GM18508 (cell line): ENCODE measurements around the gene DHX29.

ENCODE experiments used
- ATAC-seq: cut with Tn5 transposase; IDR thresholded peaks from one replicate; pipeline ENCODE4 v1.9.1; 2021; ENCODE audit warnings: moderate number of reproducible peaks; ENCODE audit not compliant: insufficient read depth, unreplicated experiment

Gene DHX29

DNA sequence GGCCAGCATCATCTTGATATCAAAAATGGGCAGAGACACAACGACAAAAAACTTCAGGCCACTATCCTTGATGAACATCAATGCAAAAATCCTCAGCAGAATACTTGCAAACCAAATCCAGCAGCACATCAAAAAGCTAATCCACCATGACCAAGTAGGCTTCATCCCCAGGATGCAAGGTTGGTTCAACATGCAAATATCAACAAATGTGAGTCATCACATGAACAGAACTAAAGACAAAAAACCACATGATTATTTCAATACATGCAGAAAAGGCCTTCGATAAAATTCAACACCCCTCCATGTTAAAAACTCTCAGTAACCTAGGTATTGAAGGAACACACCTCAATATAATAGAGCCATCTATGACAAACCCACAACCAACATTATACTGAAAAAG, 8.8 kb upstream of the DHX29 start:
- ATAC-seq, result no peak

DNA sequence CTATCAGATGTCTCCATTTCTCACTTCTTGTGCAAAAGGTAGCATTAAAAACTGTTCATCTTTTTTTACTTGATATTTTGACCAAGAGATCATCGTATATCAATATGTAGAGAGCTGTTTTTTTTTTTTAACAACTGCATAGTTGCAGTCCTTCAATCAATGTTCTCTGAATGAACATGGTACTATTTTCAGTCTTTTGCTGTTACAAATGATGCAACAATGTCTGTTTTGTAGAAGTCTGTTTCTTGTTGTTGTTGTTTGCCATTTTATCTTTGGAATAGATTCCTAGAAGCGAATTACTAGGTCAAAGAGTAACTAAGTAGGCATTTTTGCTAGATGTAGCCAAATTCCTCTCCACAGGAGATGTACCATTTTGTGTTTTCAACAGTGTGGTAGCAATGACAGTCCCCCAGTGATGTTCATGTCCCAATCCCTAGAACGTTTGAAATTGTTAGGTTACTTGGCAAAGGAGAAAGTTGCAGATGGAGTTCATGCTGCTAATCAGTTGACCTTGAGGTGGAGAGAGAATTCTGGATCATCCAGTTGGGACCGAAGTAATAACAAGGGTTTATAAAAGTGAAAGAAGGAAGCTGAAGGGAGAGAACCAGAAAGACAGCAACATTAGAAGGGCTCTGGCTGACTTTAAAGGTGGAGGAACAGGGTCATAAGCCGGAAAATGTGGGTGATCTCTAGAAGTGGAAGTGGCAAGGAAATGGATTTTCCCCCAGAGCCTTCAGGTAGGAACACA, 6.5 kb upstream of the DHX29 start:
- ATAC-seq, result no peak

GRCh38 chr5:55308254-55308836, 851 bp upstream of the DHX29 start:
- no peak for ATAC-seq

DNA sequence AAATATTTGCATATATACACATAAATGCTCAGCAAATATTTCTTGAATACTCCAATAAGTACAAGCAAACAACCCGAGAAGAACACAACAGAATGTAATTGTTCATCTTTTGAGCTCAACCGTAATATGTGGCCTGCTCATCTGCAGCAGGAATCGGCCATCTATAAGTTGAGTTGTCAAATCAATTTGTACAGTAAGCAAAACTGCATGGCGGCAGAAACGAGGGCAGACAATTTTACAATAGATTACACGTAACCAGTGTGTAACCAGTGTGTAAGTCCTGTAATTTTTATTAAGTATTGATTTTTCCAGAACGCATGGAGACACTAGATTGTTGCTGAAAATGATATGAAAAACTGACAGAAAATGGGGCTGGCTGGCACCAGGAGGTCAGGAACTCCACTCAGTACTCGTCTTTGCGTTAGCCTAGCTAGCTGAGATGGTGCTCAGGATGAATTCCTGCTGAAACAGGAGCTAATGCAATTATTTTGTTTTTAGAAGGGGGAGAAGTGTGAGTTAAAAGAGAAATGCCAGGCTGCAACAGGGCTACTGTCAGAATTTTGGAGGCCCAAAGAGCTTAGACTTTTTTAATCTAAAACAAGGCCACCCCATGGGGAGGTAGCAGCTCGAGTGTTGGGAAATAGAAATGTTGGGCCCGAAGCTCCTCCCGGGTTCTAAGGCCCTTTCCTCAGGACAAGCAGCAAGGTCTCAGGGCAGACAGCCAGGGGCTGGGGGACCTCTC, 682 bp downstream of the DHX29 start:
- ATAC-seq, result no peak

- ATAC-seq, result no peak
Measured at GRCh38 chr5:55305345-55305744, 2.1 kb downstream of the DHX29 start.

DNA sequence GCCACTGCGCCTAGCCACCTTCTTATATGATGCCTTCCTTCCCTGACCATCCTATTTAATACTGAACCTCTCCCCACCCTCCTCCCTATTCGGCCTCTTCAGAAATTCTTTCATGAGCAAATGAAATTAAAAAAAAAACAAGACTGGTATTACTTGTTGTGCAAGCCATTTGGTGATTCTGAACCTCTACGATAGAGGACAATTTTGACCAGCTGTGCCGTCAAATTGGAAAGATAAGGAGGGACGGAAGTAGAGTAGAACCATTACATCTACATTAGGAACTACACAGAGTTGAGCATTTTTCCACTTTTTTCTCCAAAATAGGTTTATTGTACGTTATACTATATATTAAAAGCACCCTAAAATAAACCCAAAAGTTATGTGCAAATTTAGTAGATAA, 2.9 kb downstream of the DHX29 start:
- no peak for ATAC-seq

GRCh38 chr5:55303238-55303690, 4.2 kb downstream of the DHX29 start:
- no peak for ATAC-seq

DNA sequence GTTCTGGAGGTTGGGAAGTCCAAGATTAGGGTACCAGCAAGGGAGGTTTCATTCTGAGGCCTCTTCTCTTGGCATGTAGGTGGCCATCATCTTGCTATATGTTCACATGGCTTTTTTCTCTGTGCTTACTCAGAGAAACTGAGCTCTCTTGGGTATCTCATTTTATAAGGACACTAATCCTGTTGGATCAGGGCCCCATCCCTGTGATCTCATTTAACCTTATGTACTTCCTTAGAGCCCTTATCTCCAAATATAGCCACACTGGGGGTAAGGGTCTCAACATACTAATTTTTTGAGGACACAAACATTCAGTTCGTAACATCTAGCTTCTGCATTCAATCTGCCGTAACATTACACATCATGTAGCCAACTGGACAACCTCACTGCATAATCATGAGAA, 6.6 kb downstream of the DHX29 start:
- ATAC-seq, result no peak

DNA sequence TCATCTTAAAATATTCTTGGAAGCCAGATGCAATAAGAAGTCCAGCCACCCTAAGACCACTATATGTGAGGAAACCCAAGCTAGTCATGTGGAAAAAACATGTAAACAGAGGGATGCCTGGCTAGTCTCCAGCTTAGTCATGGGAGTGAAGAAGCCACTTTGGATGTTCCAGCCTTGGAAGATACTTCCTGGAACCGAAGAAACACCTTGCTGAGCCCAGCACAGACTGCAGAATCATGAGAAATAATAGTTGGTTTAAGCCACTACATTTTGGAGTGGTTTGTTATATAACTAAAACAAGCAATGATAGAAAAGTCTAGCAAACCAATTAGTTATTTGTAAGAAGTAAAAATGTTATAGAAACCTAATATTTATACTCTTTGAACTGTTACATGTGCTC, 12.6 kb downstream of the DHX29 start:
- no peak for ATAC-seq

DNA sequence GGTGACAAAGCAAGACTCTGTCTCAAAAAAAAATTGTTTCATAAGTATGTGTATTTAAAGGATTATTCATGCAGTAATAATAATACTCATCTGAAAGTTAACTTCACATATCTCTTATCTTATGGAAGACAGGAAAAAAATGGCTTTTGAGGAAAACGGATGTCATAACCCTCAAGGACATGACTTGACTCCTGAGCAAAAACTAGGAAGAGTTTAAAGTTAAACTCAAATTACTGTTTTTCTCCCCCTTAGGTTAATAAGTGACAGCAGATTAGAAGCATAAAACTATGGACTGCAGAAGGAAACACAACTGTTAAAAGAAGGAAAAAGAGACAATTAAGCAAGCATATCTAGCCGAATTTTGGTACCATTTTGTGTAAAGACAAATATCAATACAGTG, 16.5 kb downstream of the DHX29 start:
- ATAC-seq, result no peak

GRCh38 chr5:55289808-55290207, 17.7 kb downstream of the DHX29 start:
- ATAC-seq, result no peak

GRCh38 chr5:55286411-55286933, 21.0 kb downstream of the DHX29 start:
- ATAC-seq, result no peak

GRCh38 chr5:55278778-55279177, 28.7 kb downstream of the DHX29 start:
- no peak for ATAC-seq

DNA sequence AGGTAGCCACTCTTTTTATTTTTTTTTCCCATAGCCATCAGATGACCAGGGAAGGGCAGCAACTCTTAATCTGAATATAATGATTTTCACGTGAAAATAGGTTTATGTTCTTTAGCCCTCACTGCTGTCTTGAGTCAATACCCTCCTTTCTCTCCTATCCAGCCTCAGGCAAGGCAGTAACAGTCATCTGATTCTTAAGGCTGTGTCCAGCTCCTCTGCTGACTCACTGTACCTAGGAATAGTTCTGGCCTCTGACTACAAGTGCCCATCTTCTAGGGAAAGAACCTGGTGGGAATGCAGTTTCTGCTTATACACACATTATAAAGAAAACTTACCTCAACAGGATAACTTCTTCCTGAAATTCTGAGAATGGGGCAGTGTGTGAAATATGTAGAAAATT, 30.7 kb downstream of the DHX29 start:
- no peak for ATAC-seq

DNA sequence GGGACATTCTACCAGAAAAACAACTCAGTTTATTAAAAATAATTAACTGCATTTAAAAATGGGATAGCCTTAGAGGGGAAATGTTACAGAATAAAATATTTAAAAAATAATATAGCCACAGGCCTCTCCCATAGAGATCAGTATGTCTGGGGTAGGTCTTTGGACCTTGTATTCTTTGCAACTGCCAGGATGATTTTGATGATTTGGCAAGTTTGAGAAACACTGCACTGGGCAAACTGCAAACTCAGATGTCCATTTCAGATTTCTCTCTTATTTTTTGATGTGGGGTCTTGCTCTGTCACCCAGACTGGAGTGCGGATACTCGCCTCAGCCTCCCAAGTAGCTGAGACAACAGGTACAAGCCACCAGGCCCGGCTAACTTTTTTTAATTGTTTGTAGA, 49.2 kb downstream of the DHX29 start:
- no peak for ATAC-seq

GRCh38 chr5:55254802-55255201, 52.7 kb downstream of the DHX29 start:
- ATAC-seq, result no peak

GRCh38 chr5:55250064-55250463, 57.4 kb downstream of the DHX29 start:
- no peak for ATAC-seq

DNA sequence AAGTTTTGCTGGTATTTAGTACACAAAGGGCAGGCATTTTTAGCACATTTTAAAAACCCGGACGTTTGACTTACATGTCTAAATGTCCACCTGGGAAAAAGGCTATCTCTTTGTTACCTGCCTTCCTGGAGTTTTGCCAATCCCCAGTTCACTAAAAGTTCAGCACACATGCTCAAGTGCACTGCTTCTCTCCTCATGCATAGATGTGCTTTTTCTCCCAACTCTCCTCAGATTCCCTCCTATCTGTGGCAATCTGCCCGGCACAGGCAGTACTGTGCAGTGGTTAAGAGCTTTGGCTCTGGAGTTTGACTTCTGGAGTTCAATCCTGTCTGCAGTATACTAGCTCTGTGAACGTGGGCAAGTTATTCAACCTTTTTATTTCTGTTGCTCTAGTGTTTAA, 65.7 kb downstream of the DHX29 start:
- ATAC-seq, result no peak

DNA sequence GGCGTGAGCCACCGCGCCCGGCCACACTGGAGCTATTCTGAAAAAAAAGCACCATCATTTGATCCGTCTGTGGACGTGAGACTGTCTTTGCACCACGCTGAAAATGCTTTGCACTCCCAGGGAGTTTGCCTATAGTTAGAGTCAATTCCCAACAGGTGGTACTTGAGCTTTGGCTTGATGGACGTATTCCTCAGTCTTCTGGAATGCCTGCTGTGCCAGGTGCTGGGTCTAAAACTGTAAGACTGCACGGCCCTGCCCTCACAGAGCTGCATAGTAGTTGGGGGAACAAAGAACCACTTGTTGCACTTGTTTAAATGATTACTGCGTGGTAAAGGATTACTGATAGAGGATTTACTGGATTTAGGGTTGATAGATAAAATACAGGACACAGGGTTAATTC, 70.7 kb downstream of the DHX29 start:
- ATAC-seq, result no peak

DNA sequence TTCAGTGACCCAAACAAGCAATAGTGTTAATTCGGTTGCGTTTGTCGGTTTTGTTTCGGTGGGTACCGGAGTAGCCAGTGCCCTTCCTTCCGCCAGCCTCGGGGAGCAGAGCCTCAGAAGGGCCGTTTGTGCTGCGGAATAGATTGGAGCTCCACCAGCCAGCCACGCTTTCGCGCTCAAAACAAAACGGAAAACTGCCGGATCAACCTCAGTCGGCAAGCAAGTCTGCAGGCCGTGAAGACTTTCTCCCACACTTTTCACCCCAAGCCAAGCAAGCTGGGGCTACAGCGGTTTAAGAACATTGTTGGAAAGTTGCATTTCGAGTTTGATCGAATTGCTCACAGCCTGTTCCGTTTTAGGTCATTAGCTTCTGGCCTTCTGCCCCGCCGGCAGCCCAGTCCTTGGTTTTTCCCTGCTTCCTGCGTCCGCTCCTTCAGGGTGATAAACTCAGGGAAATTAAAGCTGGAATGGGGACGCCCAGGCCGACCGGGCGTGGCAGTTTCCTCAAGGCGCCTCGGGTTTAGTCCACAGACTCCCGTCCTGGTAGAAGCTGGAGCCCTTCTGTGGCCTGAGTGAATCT, 73.3 kb downstream of the DHX29 start:
- ATAC-seq, result no peak
